Measurements from ENCODE around the gene WASL. TPM values are rescaled to one million over a fixed set of nuclear protein-coding genes. Genes with fewer than 3 reads are reported as not detected.
"Not testable (repeated sequence)": the region's sequence is repeated elsewhere in the genome, so short reads cannot be mapped to it uniquely, and the experiment has no call there.

The WASL gene
- 22.5 and 26.9 TPM in 2 replicates for total RNA-seq (2014; rRNA removed)
- 13.4 TPM for polyA plus RNA-seq (2012)

GRCh38 chr7:123748734-123749536 is at the start of gene WASL:
WASL (minus strand) TSS chr7:123749003; CDS start chr7:123748734, 269 bp downstream.
- peak; percentile 90 for DNase-seq (ENCODE audit: low read depth)

- DNase-seq (ENCODE audit: low read depth) = peak; percentile 94
Observed at GRCh38 chr7:123797673-123798531, 49.1 kb upstream of the WASL start.

GRCh38 chr7:123796568-123796967 is 47.8 kb upstream of the WASL start:
- DNase-seq (ENCODE audit: low read depth) = no peak

- no peak for DNase-seq (ENCODE audit: low read depth)
Observed at GRCh38 chr7:123795917-123796316, 47.1 kb upstream of the WASL start.

GRCh38 chr7:123795116-123795515 is 46.3 kb upstream of the WASL start:
- not testable (repeated sequence) for DNase-seq (ENCODE audit: low read depth)

- DNase-seq (ENCODE audit: low read depth) = no peak
Observed at GRCh38 chr7:123792547-123792946, 43.7 kb upstream of the WASL start.

- no peak for DNase-seq (ENCODE audit: low read depth)
Observed at GRCh38 chr7:123791001-123791400, 42.2 kb upstream of the WASL start.

- DNase-seq (ENCODE audit: low read depth) = no peak
Observed at GRCh38 chr7:123789817-123790216, 41.0 kb upstream of the WASL start.

GRCh38 chr7:123789206-123789784 is 40.5 kb upstream of the WASL start:
- no peak for DNase-seq (ENCODE audit: low read depth)

GRCh38 chr7:123788584-123788983 is 39.8 kb upstream of the WASL start:
- DNase-seq (ENCODE audit: low read depth) = no peak

GRCh38 chr7:123787220-123788007 is 38.6 kb upstream of the WASL start:
- DNase-seq (ENCODE audit: low read depth) = peak; percentile 10

GRCh38 chr7:123784263-123784662 is 35.5 kb upstream of the WASL start:
- peak; percentile 52 for DNase-seq (ENCODE audit: low read depth)

GRCh38 chr7:123783820-123784219 is 35.0 kb upstream of the WASL start:
- no peak for DNase-seq (ENCODE audit: low read depth)

GRCh38 chr7:123782071-123782798 is 33.4 kb upstream of the WASL start:
- DNase-seq (ENCODE audit: low read depth) = no peak

GRCh38 chr7:123780472-123780871 is 31.7 kb upstream of the WASL start:
- DNase-seq (ENCODE audit: low read depth) = not testable (repeated sequence)

- DNase-seq (ENCODE audit: low read depth) = no peak
Observed at GRCh38 chr7:123774496-123774895, 25.7 kb upstream of the WASL start.

GRCh38 chr7:123773481-123773880 is 24.7 kb upstream of the WASL start:
- no peak for DNase-seq (ENCODE audit: low read depth)

GRCh38 chr7:123772652-123773051 is 23.8 kb upstream of the WASL start:
- DNase-seq (ENCODE audit: low read depth) = no peak

GRCh38 chr7:123771846-123772245 is 23.0 kb upstream of the WASL start:
- no peak for DNase-seq (ENCODE audit: low read depth)

GRCh38 chr7:123771256-123771655 is 22.5 kb upstream of the WASL start:
- DNase-seq (ENCODE audit: low read depth) = peak; percentile 40

GRCh38 chr7:123770378-123770777 is 21.6 kb upstream of the WASL start:
- peak; percentile 94 for DNase-seq (ENCODE audit: low read depth)
